Germinal center (tissue), 1 donor: ENCODE measurements around the gene ACOT6.
"Not testable (repeated sequence)": the region's sequence is repeated elsewhere in the genome, so short reads cannot be mapped to it uniquely, and the experiment has no call there.

Experiments used
- DNase-seq: peaks from one replicate; pipeline ENCODE4 v3.0.0; 2012; ENCODE audit warnings: mixed read lengths, low spot score

The ACOT6 gene

GRCh38 chr14:73655851-73656250 lies 43.5 kb downstream of the ACOT6 start:
- no peak for DNase-seq

GRCh38 chr14:73659202-73659601 lies 46.9 kb downstream of the ACOT6 start:
- DNase-seq, result not testable (repeated sequence)

- DNase-seq, result no peak
Observed at GRCh38 chr14:73660511-73660910, 48.2 kb downstream of the ACOT6 start.

- no peak for DNase-seq
Observed at GRCh38 chr14:73661872-73662271, 49.6 kb downstream of the ACOT6 start.

- no peak for DNase-seq
Observed at GRCh38 chr14:73662487-73662943, 50.2 kb downstream of the ACOT6 start.

- no peak for DNase-seq
Observed at GRCh38 chr14:73663548-73664212, 51.4 kb downstream of the ACOT6 start.

- no peak for DNase-seq
Observed at GRCh38 chr14:73665130-73665529, 52.8 kb downstream of the ACOT6 start.

- no peak for DNase-seq
Observed at GRCh38 chr14:73666583-73666982, 54.3 kb downstream of the ACOT6 start.

GRCh38 chr14:73667854-73668253 lies 55.5 kb downstream of the ACOT6 start:
- DNase-seq, result no peak
